ENCODE data around the gene SF3B4.

DNA sequence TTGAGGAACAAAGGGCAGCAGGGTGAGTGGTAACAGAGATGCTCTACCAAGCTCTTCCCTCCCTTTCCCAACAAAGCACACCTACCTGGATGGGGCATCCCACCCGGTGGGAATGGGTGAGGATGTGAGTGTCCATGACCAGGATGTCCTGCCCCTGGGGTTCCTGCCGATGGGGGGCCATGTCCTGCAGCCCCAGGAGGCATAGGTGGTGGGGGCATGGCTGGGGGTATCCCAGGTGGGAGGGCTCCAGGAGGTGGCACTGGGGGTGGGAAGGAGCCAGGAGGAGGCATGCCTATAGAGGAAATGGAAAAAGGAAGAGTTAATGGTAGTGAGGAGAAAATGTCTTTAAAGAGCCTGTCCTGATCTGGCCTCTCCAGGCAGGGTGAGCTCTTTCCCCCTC, 1.9 kb downstream of the SF3B4 start:
- TF ChIP-seq, protein P1, sequence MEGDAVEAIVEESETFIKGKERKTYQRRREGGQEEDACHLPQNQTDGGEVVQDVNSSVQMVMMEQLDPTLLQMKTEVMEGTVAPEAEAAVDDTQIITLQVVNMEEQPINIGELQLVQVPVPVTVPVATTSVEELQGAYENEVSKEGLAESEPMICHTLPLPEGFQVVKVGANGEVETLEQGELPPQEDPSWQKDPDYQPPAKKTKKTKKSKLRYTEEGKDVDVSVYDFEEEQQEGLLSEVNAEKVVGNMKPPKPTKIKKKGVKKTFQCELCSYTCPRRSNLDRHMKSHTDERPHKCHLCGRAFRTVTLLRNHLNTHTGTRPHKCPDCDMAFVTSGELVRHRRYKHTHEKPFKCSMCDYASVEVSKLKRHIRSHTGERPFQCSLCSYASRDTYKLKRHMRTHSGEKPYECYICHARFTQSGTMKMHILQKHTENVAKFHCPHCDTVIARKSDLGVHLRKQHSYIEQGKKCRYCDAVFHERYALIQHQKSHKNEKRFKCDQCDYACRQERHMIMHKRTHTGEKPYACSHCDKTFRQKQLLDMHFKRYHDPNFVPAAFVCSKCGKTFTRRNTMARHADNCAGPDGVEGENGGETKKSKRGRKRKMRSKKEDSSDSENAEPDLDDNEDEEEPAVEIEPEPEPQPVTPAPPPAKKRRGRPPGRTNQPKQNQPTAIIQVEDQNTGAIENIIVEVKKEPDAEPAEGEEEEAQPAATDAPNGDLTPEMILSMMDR (IDR thresholded peaks at IDR 0.05 in 4 of 5, conservative IDR thresholded peaks at IDR 0.05 in 1 of 5), result no peak
- no peak for TF ChIP-seq POLR2A (IDR thresholded peaks at IDR 0.05)

Measured in gastrocnemius medialis (tissue), 4 donors.